Measurements from ENCODE around the gene SNIP1. TPM values are rescaled to one million over a fixed set of nuclear protein-coding genes. Genes with fewer than 3 reads are reported as not detected.
A peak's percentile ranks its signal among the peaks of the same experiment; 100 is the strongest.
"Not testable (repeated sequence)": the region's sequence is repeated elsewhere in the genome, so short reads cannot be mapped to it uniquely, and the experiment has no call there.

Gene SNIP1
- polyA plus RNA-seq, 1 donor = 10.9 TPM

GRCh38 chr1:37559957-37560379, 5.9 kb upstream of the SNIP1 start:
- Histone ChIP-seq H3K36me3 (ENCODE audit: control insufficient read depth, insufficient read depth, low read length) (peaks cover 21% of the 10 kb centered on the region), H3K27ac (ENCODE audit: low read length) (peak overlapping the region; percentile 67), H3K4me1 (ENCODE audit: control insufficient read depth, insufficient read depth, low read length) (peaks cover 26% of the 10 kb centered on the region)
- WGBS (ENCODE audit: insufficient coverage, low lambda C conversion rate) = no CpG with 5 or more reads among the region's 12 CpGs
- H3K9me3 ChIP-seq (ENCODE audit: control insufficient read depth, low read depth, low read length); H3K4me3 ChIP-seq (ENCODE audit: low read length); H3K27me3 ChIP-seq (ENCODE audit: control insufficient read depth, insufficient read depth, low read length): not testable (repeated sequence)
- DNase-seq = peak in 1 of 2 donors; percentile 34

DNA sequence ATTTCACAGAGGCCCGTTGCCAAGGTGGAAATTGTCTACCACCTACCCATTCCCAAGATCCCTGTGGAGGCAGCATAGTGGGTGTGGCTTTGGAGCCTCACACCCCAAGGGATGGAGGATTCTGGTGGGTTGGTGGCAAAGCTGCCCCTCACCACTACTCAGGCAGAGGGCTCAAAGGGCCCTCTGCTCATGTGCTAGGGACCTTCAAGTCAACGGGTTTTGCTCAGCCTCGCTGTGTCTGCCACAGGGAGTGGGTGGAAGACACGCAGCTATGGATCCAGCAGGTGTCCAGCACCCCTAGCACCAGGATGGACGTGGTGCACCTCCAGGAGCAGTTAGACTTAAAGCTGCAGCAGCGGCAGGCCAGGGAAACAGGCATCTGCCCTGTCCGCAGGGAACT, 5.0 kb upstream of the SNIP1 start:
- no peak overlapping the region for H3K27ac ChIP-seq (ENCODE audit: low read length)
- WGBS (ENCODE audit: insufficient coverage, low lambda C conversion rate) = no CpG with 5 or more reads among the region's 7 CpGs
- H3K36me3 ChIP-seq (ENCODE audit: control insufficient read depth, insufficient read depth, low read length) = peaks cover 15% of the 10 kb centered on the region
- no peaks in the 10 kb centered on the region for H3K9me3 ChIP-seq (ENCODE audit: control insufficient read depth, low read depth, low read length)
- DNase-seq = no peak
- peaks cover 26% of the 10 kb centered on the region for H3K4me1 ChIP-seq (ENCODE audit: control insufficient read depth, insufficient read depth, low read length)
- no peak overlapping the region for H3K4me3 ChIP-seq (ENCODE audit: low read length)
- H3K27me3 ChIP-seq (ENCODE audit: control insufficient read depth, insufficient read depth, low read length) = no peaks in the 10 kb centered on the region

DNA sequence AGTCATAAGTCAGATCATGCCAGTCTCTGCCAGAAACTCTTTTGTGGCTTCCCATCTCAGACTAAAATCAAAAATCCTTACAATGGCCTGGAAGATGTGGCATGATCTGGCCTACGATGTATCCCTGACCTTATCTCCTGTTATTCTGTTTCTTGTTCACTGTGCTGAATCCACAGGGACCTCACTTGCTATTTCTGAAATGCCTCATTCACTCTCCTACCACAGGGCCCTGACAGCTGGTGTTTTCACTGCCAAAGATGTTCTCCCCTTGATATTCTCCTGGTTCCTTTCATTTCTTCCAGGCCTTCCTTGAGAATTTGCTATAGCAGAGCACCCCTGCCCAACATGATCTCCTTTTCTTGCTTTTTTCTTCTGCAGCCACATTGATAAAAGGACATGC, 4.3 kb upstream of the SNIP1 start:
- Histone ChIP-seq H3K36me3 (ENCODE audit: control insufficient read depth, insufficient read depth, low read length) (peaks cover 14% of the 10 kb centered on the region), H3K4me1 (ENCODE audit: control insufficient read depth, insufficient read depth, low read length) (peaks cover 26% of the 10 kb centered on the region), H3K27ac (ENCODE audit: low read length) (no peak overlapping the region), H3K27me3 (ENCODE audit: control insufficient read depth, insufficient read depth, low read length) (no peaks in the 10 kb centered on the region), H3K4me3 (ENCODE audit: low read length) (no peak overlapping the region), H3K9me3 (ENCODE audit: control insufficient read depth, low read depth, low read length) (no peaks in the 10 kb centered on the region)
- WGBS (ENCODE audit: insufficient coverage, low lambda C conversion rate) = no CpG with 5 or more reads among the region's 1 CpG
- no peak for DNase-seq

DNA sequence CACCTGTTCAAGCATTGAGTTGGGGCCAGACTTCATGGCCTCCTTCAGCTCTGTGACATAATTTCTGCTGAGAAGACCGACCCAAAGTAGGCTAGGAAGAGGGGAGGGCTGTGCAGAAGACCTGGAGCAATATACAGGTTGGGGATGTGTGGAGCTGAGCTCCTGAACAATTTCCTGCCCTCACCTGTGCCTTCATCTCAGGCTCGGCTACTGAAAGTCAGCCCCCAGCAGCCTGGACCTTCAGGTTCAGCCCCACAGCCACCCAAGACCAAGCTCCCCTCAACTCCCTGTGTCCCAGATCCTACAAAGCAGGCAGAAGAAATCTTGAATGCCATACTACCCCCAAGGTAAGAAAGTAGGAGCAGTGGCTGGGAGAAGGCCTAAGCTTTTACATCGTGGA, 3.3 kb upstream of the SNIP1 start:
- Histone ChIP-seq H3K27ac (ENCODE audit: low read length) (no peak overlapping the region), H3K4me1 (ENCODE audit: control insufficient read depth, insufficient read depth, low read length) (peaks cover 33% of the 10 kb centered on the region), H3K4me3 (ENCODE audit: low read length) (peak overlapping the region; percentile 44), H3K36me3 (ENCODE audit: control insufficient read depth, insufficient read depth, low read length) (peaks cover 11% of the 10 kb centered on the region), H3K27me3 (ENCODE audit: control insufficient read depth, insufficient read depth, low read length) (no peaks in the 10 kb centered on the region), H3K9me3 (ENCODE audit: control insufficient read depth, low read depth, low read length) (no peaks in the 10 kb centered on the region)
- no CpG with 5 or more reads among the region's 3 CpGs for WGBS (ENCODE audit: insufficient coverage, low lambda C conversion rate)
- no peak for DNase-seq

DNA sequence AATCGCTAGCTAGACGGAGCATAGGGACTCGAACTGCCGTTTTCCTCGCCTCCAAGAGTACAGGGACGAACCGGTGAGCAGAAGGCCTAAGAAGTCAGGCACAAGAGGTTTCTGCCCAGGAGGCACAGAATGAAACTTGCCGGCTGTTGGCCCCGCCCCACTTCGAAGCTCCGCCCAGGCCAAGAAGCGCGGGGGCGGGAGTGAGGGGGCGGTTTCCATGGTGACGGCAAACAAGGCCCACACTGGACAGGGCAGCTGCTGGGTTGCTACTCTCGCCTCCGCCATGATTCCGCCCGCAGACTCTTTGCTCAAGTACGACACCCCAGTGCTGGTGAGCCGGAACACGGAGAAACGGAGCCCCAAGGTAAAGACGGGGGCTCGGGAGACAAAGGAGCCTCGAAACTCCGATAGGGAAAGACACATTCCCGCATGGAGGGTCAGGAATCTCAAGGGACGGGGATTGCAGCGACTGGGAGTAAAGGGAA, 2.7 kb upstream of the SNIP1 start, which contains the start of gene DNALI1:
TSS of gene DNALI1 (plus strand) at position 229 of the 485 bp plus-strand sequence. CDS start at position 284, 55 bp downstream.
- 0% methylated on average over 2 of the region's 31 CpGs for WGBS (ENCODE audit: insufficient coverage, low lambda C conversion rate)
- no peaks in the 10 kb centered on the region for H3K9me3 ChIP-seq (ENCODE audit: control insufficient read depth, low read depth, low read length)
- H3K36me3 ChIP-seq (ENCODE audit: control insufficient read depth, insufficient read depth, low read length) = peaks cover 11% of the 10 kb centered on the region
- H3K4me1 ChIP-seq (ENCODE audit: control insufficient read depth, insufficient read depth, low read length) = peaks cover 33% of the 10 kb centered on the region
- DNase-seq = peak; percentile 89 to 94
- peak within 1 kb of the TSS; percentile 66 for H3K27ac ChIP-seq (ENCODE audit: low read length)
- H3K27me3 ChIP-seq (ENCODE audit: control insufficient read depth, insufficient read depth, low read length) = no peaks in the 10 kb centered on the region
- peak within 1 kb of the TSS; percentile 44 for H3K4me3 ChIP-seq (ENCODE audit: low read length)

GRCh38 chr1:37553598-37553926, 531 bp downstream of the SNIP1 start:
- WGBS (ENCODE audit: insufficient coverage, low lambda C conversion rate) = no CpG with 5 or more reads among the region's 11 CpGs

GRCh38 chr1:37549341-37549740, 4.8 kb downstream of the SNIP1 start:
- Histone ChIP-seq H3K9me3 (ENCODE audit: control insufficient read depth, low read depth, low read length) (no peaks in the 10 kb centered on the region), H3K27ac (ENCODE audit: low read length) (no peak overlapping the region), H3K4me3 (ENCODE audit: low read length) (no peak overlapping the region), H3K36me3 (ENCODE audit: control insufficient read depth, insufficient read depth, low read length) (peaks cover 37% of the 10 kb centered on the region), H3K27me3 (ENCODE audit: control insufficient read depth, insufficient read depth, low read length) (no peaks in the 10 kb centered on the region), H3K4me1 (ENCODE audit: control insufficient read depth, insufficient read depth, low read length) (peaks cover 6% of the 10 kb centered on the region)
- WGBS (ENCODE audit: insufficient coverage, low lambda C conversion rate) = no CpG with 5 or more reads among the region's 6 CpGs
- DNase-seq = no peak

More at GRCh38 chr1:37553598-37553926, 531 bp downstream of the SNIP1 start:
- peak overlapping the region; percentile 84 for H3K4me3 ChIP-seq (ENCODE audit: low read length)
- H3K27ac ChIP-seq (ENCODE audit: low read length) = peak overlapping the region; percentile 53
- H3K36me3 ChIP-seq (ENCODE audit: control insufficient read depth, insufficient read depth, low read length) = peaks cover 13% of the 10 kb centered on the region
- no peak for DNase-seq
- H3K4me1 ChIP-seq (ENCODE audit: control insufficient read depth, insufficient read depth, low read length) = peaks cover 20% of the 10 kb centered on the region
- no peaks in the 10 kb centered on the region for H3K27me3 ChIP-seq (ENCODE audit: control insufficient read depth, insufficient read depth, low read length)
- no peaks in the 10 kb centered on the region for H3K9me3 ChIP-seq (ENCODE audit: control insufficient read depth, low read depth, low read length)

GRCh38 chr1:37545019-37545418, 9.1 kb downstream of the SNIP1 start:
- Histone ChIP-seq H3K4me1 (ENCODE audit: control insufficient read depth, insufficient read depth, low read length) (no peaks in the 10 kb centered on the region), H3K36me3 (ENCODE audit: control insufficient read depth, insufficient read depth, low read length) (peaks cover 46% of the 10 kb centered on the region), H3K27ac (ENCODE audit: low read length) (no peak overlapping the region), H3K9me3 (ENCODE audit: control insufficient read depth, low read depth, low read length) (no peaks in the 10 kb centered on the region), H3K27me3 (ENCODE audit: control insufficient read depth, insufficient read depth, low read length) (no peaks in the 10 kb centered on the region), H3K4me3 (ENCODE audit: low read length) (no peak overlapping the region)
- no peak for DNase-seq
- no CpG with 5 or more reads among the region's 5 CpGs for WGBS (ENCODE audit: insufficient coverage, low lambda C conversion rate)

DNA sequence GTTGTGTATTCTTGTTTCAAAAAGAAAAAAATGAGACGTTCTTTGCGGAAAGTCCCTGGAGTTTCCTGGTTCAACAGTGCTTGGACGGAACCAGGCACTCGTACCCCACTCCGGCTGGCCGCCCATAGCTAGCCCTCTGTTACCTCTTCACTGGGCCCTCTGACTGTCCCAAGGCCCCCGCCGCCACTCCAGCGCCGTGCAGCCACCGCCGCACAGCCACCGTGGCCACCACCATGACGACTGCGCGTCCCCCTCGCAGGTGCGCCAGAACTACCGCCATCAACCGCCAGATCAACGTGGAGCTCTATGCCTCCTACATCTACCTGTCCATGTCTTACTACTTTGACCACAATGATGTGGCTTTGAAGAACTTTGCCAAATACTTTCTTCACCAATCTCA, 9.6 kb downstream of the SNIP1 start:
- peaks cover 48% of the 10 kb centered on the region for H3K36me3 ChIP-seq (ENCODE audit: control insufficient read depth, insufficient read depth, low read length)

GRCh38 chr1:37540036-37540785, 13.9 kb downstream of the SNIP1 start:
- Histone ChIP-seq H3K4me3 (ENCODE audit: low read length) (no peak overlapping the region), H3K36me3 (ENCODE audit: control insufficient read depth, insufficient read depth, low read length) (peaks cover 58% of the 10 kb centered on the region), H3K27me3 (ENCODE audit: control insufficient read depth, insufficient read depth, low read length) (no peaks in the 10 kb centered on the region), H3K27ac (ENCODE audit: low read length) (no peak overlapping the region), H3K4me1 (ENCODE audit: control insufficient read depth, insufficient read depth, low read length) (no peaks in the 10 kb centered on the region), H3K9me3 (ENCODE audit: control insufficient read depth, low read depth, low read length) (no peaks in the 10 kb centered on the region)
- WGBS (ENCODE audit: insufficient coverage, low lambda C conversion rate) = 100% methylated on average over 1 of the region's 30 CpGs
- no peak for DNase-seq

More for the DNA sequence above, 9.6 kb downstream of the SNIP1 start:
- Histone ChIP-seq H3K27ac (ENCODE audit: low read length) (no peak overlapping the region), H3K4me3 (ENCODE audit: low read length) (no peak overlapping the region), H3K4me1 (ENCODE audit: control insufficient read depth, insufficient read depth, low read length) (no peaks in the 10 kb centered on the region), H3K27me3 (ENCODE audit: control insufficient read depth, insufficient read depth, low read length) (no peaks in the 10 kb centered on the region), H3K9me3 (ENCODE audit: control insufficient read depth, low read depth, low read length) (no peaks in the 10 kb centered on the region)
- DNase-seq = no peak
- 100% methylated on average over 1 of the region's 21 CpGs for WGBS (ENCODE audit: insufficient coverage, low lambda C conversion rate)

- peaks cover 49% of the 10 kb centered on the region for H3K36me3 ChIP-seq (ENCODE audit: control insufficient read depth, insufficient read depth, low read length)
- WGBS (ENCODE audit: insufficient coverage, low lambda C conversion rate) = 100% methylated on average over 1 of the region's 10 CpGs
- H3K27me3 ChIP-seq (ENCODE audit: control insufficient read depth, insufficient read depth, low read length); H3K9me3 ChIP-seq (ENCODE audit: control insufficient read depth, low read depth, low read length); H3K27ac ChIP-seq (ENCODE audit: low read length); H3K4me3 ChIP-seq (ENCODE audit: low read length); DNase-seq; H3K4me1 ChIP-seq (ENCODE audit: control insufficient read depth, insufficient read depth, low read length): not testable (repeated sequence)
Measured at GRCh38 chr1:37539154-37539553, 14.9 kb downstream of the SNIP1 start.
